Adrenal gland (tissue), 5 donors: ENCODE data around the gene ATP1B2.

ENCODE experiments used
- CTCF ChIP-seq, 6 experiments: fragments of 450-650 bp in 4 of 6; fragments of 200-600 bp in 2 of 6; sonication (generic) in 1 of 6; IDR thresholded peaks; 1 replicate in 5 of 6; 2 replicates in 1 of 6; pipeline versions ENCODE4 v1.5.1 to v1.8.0; 2016 to 2021; ENCODE audit warnings: antibody characterized with exemption in 6 of 6, mild to moderate bottlenecking in 2 of 6, moderate library complexity in 1 of 6
- POLR2A ChIP-seq, 2 donors: fragments of 450-650 bp; IDR thresholded peaks; one replicate each; pipeline ENCODE4 v1.6.1; 2017; ENCODE audit warnings: antibody characterized with exemption in 2 of 2, mild to moderate bottlenecking in 2 of 2, moderate library complexity in 1 of 2
- donor health status: DM: no; HTN: no; CAD: no.

GRCh38 chr17:7614425-7615264 lies 36.1 kb upstream of the ATP1B2 start, which contains the start of gene FXR2:
- peak; percentile 43 to 82 (median 53) for TF ChIP-seq CTCF (IDR thresholded peaks at IDR 0.05)
- peak; percentile 74 to 91 for TF ChIP-seq POLR2A (IDR thresholded peaks at IDR 0.05)
